Measurements from ENCODE around the gene KIRREL3. TPM values are rescaled to one million over a fixed set of nuclear protein-coding genes. Genes with fewer than 3 reads are reported as not detected.

The KIRREL3 gene
- total RNA-seq, 5 donors from 2014 or later (not counting 1 experiment from before 2014, with no cell fraction given) = not detected

- Histone ChIP-seq H3K27me3 (replicated peaks in 1 of 2; ENCODE audit: control insufficient read depth in 2 of 2, extremely low read depth in 1 of 2, insufficient read depth in 2 of 2, low read length in 1 of 2) (peaks cover 0 to 6% of the 10 kb centered on the region in 2 experiments), H3K4me1 (ENCODE audit: control insufficient read depth in 1 of 2, extremely low read depth in 1 of 2, insufficient read depth in 2 of 2, low read length in 2 of 2) (no peaks in the 10 kb centered on the region), H3K4me3 (ENCODE audit: control insufficient read depth in 1 of 2, extremely low read depth in 1 of 2, low read length in 1 of 2) (no peak overlapping the region), H3K27ac (ENCODE audit: low read length) (no peak overlapping the region), H3K36me3 (ENCODE audit: control insufficient read depth in 2 of 2, extremely low read depth in 1 of 2, insufficient read depth in 1 of 2, low read length in 1 of 2) (no peaks in the 10 kb centered on the region), H3K9me3 (no peaks in the 10 kb centered on the region)
- H3K4me1 Mint-ChIP-seq = no peaks in the 10 kb centered on the region
- ChIA-PET CTCF (no interaction called here), POLR2A (no interaction called here)
- peaks cover 0 to 10% (median 0%) of the 10 kb centered on the region in 3 donors for H3K9me3 Mint-ChIP-seq
- no peak overlapping the region for H3K27ac Mint-ChIP-seq
- peaks cover 0 to 6% of the 10 kb centered on the region in 2 donors for H3K27me3 Mint-ChIP-seq
- WGBS (ENCODE audit: insufficient coverage) = 62% methylated on average over 6 of the region's 10 CpGs
- no peak overlapping the region for H3K4me3 Mint-ChIP-seq
- no peaks in the 10 kb centered on the region for H3K36me3 Mint-ChIP-seq
- ATAC-seq (replicated peaks in 1 of 4) = no peak
- DNase-seq = no peak
Measured at GRCh38 chr11:126790550-126791081, 210.0 kb downstream of the KIRREL3 start.

GRCh38 chr11:126782810-126783209 lies 217.8 kb downstream of the KIRREL3 start:
- no peaks in the 10 kb centered on the region for H3K9me3 Mint-ChIP-seq
- no peaks in the 10 kb centered on the region for H3K4me1 Mint-ChIP-seq
- peaks cover 13 to 14% of the 10 kb centered on the region in 2 donors for H3K27me3 Mint-ChIP-seq
- ChIA-PET CTCF (no interaction called here), POLR2A (no interaction called here)
- 48% methylated on average over 2 of the region's 2 CpGs for WGBS (ENCODE audit: insufficient coverage)
- Histone ChIP-seq H3K9me3 (no peaks in the 10 kb centered on the region), H3K4me3 (ENCODE audit: control insufficient read depth in 1 of 2, extremely low read depth in 1 of 2, low read length in 1 of 2) (no peak overlapping the region), H3K4me1 (ENCODE audit: control insufficient read depth in 1 of 2, extremely low read depth in 1 of 2, insufficient read depth in 2 of 2, low read length in 2 of 2) (no peaks in the 10 kb centered on the region), H3K27me3 (replicated peaks in 1 of 2; ENCODE audit: control insufficient read depth in 2 of 2, extremely low read depth in 1 of 2, insufficient read depth in 2 of 2, low read length in 1 of 2) (peaks cover 2% of the 10 kb centered on the region in 2 experiments), H3K27ac (ENCODE audit: low read length) (no peak overlapping the region), H3K36me3 (ENCODE audit: control insufficient read depth in 2 of 2, extremely low read depth in 1 of 2, insufficient read depth in 1 of 2, low read length in 1 of 2) (no peaks in the 10 kb centered on the region)
- no peaks in the 10 kb centered on the region for H3K36me3 Mint-ChIP-seq
- H3K4me3 Mint-ChIP-seq = no peak overlapping the region
- no peak for DNase-seq
- ATAC-seq (replicated peaks in 1 of 4) = no peak
- no peak overlapping the region for H3K27ac Mint-ChIP-seq

- no peaks in the 10 kb centered on the region for H3K9me3 ChIP-seq
- ATAC-seq (replicated peaks in 1 of 4) = no peak
- WGBS (ENCODE audit: insufficient coverage) = 100% methylated on average over 1 of the region's 5 CpGs
- Mint-ChIP-seq H3K4me1 (no peaks in the 10 kb centered on the region), H3K4me3 (no peak overlapping the region), H3K9me3 (no peaks in the 10 kb centered on the region), H3K27ac (no peak overlapping the region), H3K27me3 (peaks cover 14 to 20% of the 10 kb centered on the region in 2 donors), H3K36me3 (no peaks in the 10 kb centered on the region)
- ChIA-PET CTCF (no interaction called here), POLR2A (no interaction called here)
- peaks cover 2% of the 10 kb centered on the region in 2 experiments for H3K27me3 ChIP-seq (replicated peaks in 1 of 2; ENCODE audit: control insufficient read depth in 2 of 2, extremely low read depth in 1 of 2, insufficient read depth in 2 of 2, low read length in 1 of 2)
- no peak for DNase-seq
- no peak overlapping the region for H3K27ac ChIP-seq (ENCODE audit: low read length)
- H3K4me1 ChIP-seq (ENCODE audit: control insufficient read depth in 1 of 2, extremely low read depth in 1 of 2, insufficient read depth in 2 of 2, low read length in 2 of 2) = no peaks in the 10 kb centered on the region
- no peak overlapping the region for H3K4me3 ChIP-seq (ENCODE audit: control insufficient read depth in 1 of 2, extremely low read depth in 1 of 2, low read length in 1 of 2)
- no peaks in the 10 kb centered on the region for H3K36me3 ChIP-seq (ENCODE audit: control insufficient read depth in 2 of 2, extremely low read depth in 1 of 2, insufficient read depth in 1 of 2, low read length in 1 of 2)
Measured at GRCh38 chr11:126781942-126782341, 218.6 kb downstream of the KIRREL3 start.

- peaks cover 0 to 12% of the 10 kb centered on the region in 2 experiments for H3K27me3 ChIP-seq (replicated peaks in 1 of 2; ENCODE audit: control insufficient read depth in 2 of 2, extremely low read depth in 1 of 2, insufficient read depth in 2 of 2, low read length in 1 of 2)
- Mint-ChIP-seq H3K36me3 (no peaks in the 10 kb centered on the region), H3K4me3 (no peak overlapping the region), H3K27me3 (peaks cover 12 to 20% of the 10 kb centered on the region in 2 donors), H3K9me3 (no peaks in the 10 kb centered on the region), H3K27ac (no peak overlapping the region), H3K4me1 (no peaks in the 10 kb centered on the region)
- DNase-seq (no peak), ATAC-seq (replicated peaks in 1 of 4) (no peak)
- 86% methylated on average over 1 of the region's 3 CpGs for WGBS (ENCODE audit: insufficient coverage)
- no peaks in the 10 kb centered on the region for H3K36me3 ChIP-seq (ENCODE audit: control insufficient read depth in 2 of 2, extremely low read depth in 1 of 2, insufficient read depth in 1 of 2, low read length in 1 of 2)
- ChIA-PET CTCF (no interaction called here), POLR2A (no interaction called here)
- no peaks in the 10 kb centered on the region for H3K9me3 ChIP-seq
- no peaks in the 10 kb centered on the region for H3K4me1 ChIP-seq (ENCODE audit: control insufficient read depth in 1 of 2, extremely low read depth in 1 of 2, insufficient read depth in 2 of 2, low read length in 2 of 2)
- H3K4me3 ChIP-seq (ENCODE audit: control insufficient read depth in 1 of 2, extremely low read depth in 1 of 2, low read length in 1 of 2) = no peak overlapping the region
- H3K27ac ChIP-seq (ENCODE audit: low read length) = no peak overlapping the region
Measured at GRCh38 chr11:126776119-126776518, 224.5 kb downstream of the KIRREL3 start.

- Mint-ChIP-seq H3K4me3 (no peak overlapping the region), H3K9me3 (peaks cover 0 to 4% (median 0%) of the 10 kb centered on the region in 3 donors), H3K4me1 (no peaks in the 10 kb centered on the region), H3K27ac (no peak overlapping the region), H3K36me3 (no peaks in the 10 kb centered on the region), H3K27me3 (peaks cover 3% of the 10 kb centered on the region in 2 donors)
- Histone ChIP-seq H3K9me3 (no peaks in the 10 kb centered on the region), H3K36me3 (ENCODE audit: control insufficient read depth in 2 of 2, extremely low read depth in 1 of 2, insufficient read depth in 1 of 2, low read length in 1 of 2) (no peaks in the 10 kb centered on the region), H3K27me3 (replicated peaks in 1 of 2; ENCODE audit: control insufficient read depth in 2 of 2, extremely low read depth in 1 of 2, insufficient read depth in 2 of 2, low read length in 1 of 2) (peaks cover 0 to 12% of the 10 kb centered on the region in 2 experiments), H3K4me3 (ENCODE audit: control insufficient read depth in 1 of 2, extremely low read depth in 1 of 2, low read length in 1 of 2) (no peak overlapping the region), H3K4me1 (ENCODE audit: control insufficient read depth in 1 of 2, extremely low read depth in 1 of 2, insufficient read depth in 2 of 2, low read length in 2 of 2) (no peaks in the 10 kb centered on the region), H3K27ac (ENCODE audit: low read length) (no peak overlapping the region)
- ATAC-seq (replicated peaks in 1 of 4) (no peak), DNase-seq (no peak)
- ChIA-PET CTCF (no interaction called here), POLR2A (no interaction called here)
- 80% methylated on average over 8 of the region's 8 CpGs for WGBS (ENCODE audit: insufficient coverage)
Measured at GRCh38 chr11:126772267-126772666, 228.3 kb downstream of the KIRREL3 start.

- no peak for DNase-seq
- Mint-ChIP-seq H3K4me1 (no peaks in the 10 kb centered on the region), H3K4me3 (no peak overlapping the region)
Measured at GRCh38 chr11:126768702-126769101, 231.9 kb downstream of the KIRREL3 start.

GRCh38 chr11:126766440-126766839 lies 234.1 kb downstream of the KIRREL3 start:
- CTCF ChIA-PET = no interaction called here
- peaks cover 0 to 4% of the 10 kb centered on the region in 2 experiments for H3K27me3 ChIP-seq (replicated peaks in 1 of 2; ENCODE audit: control insufficient read depth in 2 of 2, extremely low read depth in 1 of 2, insufficient read depth in 2 of 2, low read length in 1 of 2)
- H3K4me1 ChIP-seq (ENCODE audit: control insufficient read depth in 1 of 2, extremely low read depth in 1 of 2, insufficient read depth in 2 of 2, low read length in 2 of 2) = no peaks in the 10 kb centered on the region
- H3K27ac ChIP-seq (ENCODE audit: low read length) = no peak overlapping the region
- H3K4me1 Mint-ChIP-seq = no peaks in the 10 kb centered on the region
- peaks cover 0 to 8% of the 10 kb centered on the region in 2 donors for H3K27me3 Mint-ChIP-seq
- POLR2A ChIA-PET = no interaction called here
- H3K36me3 ChIP-seq (ENCODE audit: control insufficient read depth in 2 of 2, extremely low read depth in 1 of 2, insufficient read depth in 1 of 2, low read length in 1 of 2) = no peaks in the 10 kb centered on the region
- H3K27ac Mint-ChIP-seq = no peak overlapping the region
- WGBS (ENCODE audit: insufficient coverage) = 76% methylated on average over 2 of the region's 6 CpGs
- no peaks in the 10 kb centered on the region for H3K36me3 Mint-ChIP-seq
- no peak overlapping the region for H3K4me3 Mint-ChIP-seq
- H3K4me3 ChIP-seq (ENCODE audit: control insufficient read depth in 1 of 2, extremely low read depth in 1 of 2, low read length in 1 of 2) = no peak overlapping the region
- ATAC-seq (replicated peaks in 1 of 4) (no peak), DNase-seq (no peak)
- no peaks in the 10 kb centered on the region for H3K9me3 ChIP-seq
- H3K9me3 Mint-ChIP-seq = peaks cover 0 to 4% (median 0%) of the 10 kb centered on the region in 3 donors

More at GRCh38 chr11:126768702-126769101, 231.9 kb downstream of the KIRREL3 start:
- Mint-ChIP-seq H3K9me3 (peaks cover 0 to 4% (median 0%) of the 10 kb centered on the region in 3 donors), H3K27me3 (peaks cover 0 to 7% of the 10 kb centered on the region in 2 donors), H3K36me3 (no peaks in the 10 kb centered on the region), H3K27ac (no peak overlapping the region)
- no peak for ATAC-seq (replicated peaks in 1 of 4)
- Histone ChIP-seq H3K36me3 (ENCODE audit: control insufficient read depth in 2 of 2, extremely low read depth in 1 of 2, insufficient read depth in 1 of 2, low read length in 1 of 2) (no peaks in the 10 kb centered on the region), H3K4me3 (ENCODE audit: control insufficient read depth in 1 of 2, extremely low read depth in 1 of 2, low read length in 1 of 2) (no peak overlapping the region), H3K9me3 (no peaks in the 10 kb centered on the region), H3K4me1 (ENCODE audit: control insufficient read depth in 1 of 2, extremely low read depth in 1 of 2, insufficient read depth in 2 of 2, low read length in 2 of 2) (no peaks in the 10 kb centered on the region), H3K27me3 (replicated peaks in 1 of 2; ENCODE audit: control insufficient read depth in 2 of 2, extremely low read depth in 1 of 2, insufficient read depth in 2 of 2, low read length in 1 of 2) (peaks cover 0 to 8% of the 10 kb centered on the region in 2 experiments), H3K27ac (ENCODE audit: low read length) (no peak overlapping the region)
- CTCF ChIA-PET = no interaction called here
- WGBS (ENCODE audit: insufficient coverage) = 85% methylated on average over 4 of the region's 10 CpGs
- POLR2A ChIA-PET = no interaction called here
